ENCODE data around the gene CSNK2B.
A peak's percentile ranks its signal among the peaks of the same experiment; 100 is the strongest.
"Not testable (repeated sequence)": the region's sequence is repeated elsewhere in the genome, so short reads cannot be mapped to it uniquely, and the experiment has no call there.

Gene CSNK2B

GRCh38 chr6:31689249-31690110 lies 23.6 kb downstream of the CSNK2B start:
- DNase-seq, result no peak

GRCh38 chr6:31690231-31691077 lies 24.6 kb downstream of the CSNK2B start:
- no peak for DNase-seq

- DNase-seq, result no peak
These were observed 25.2 kb downstream of the CSNK2B start for GRCh38 chr6:31691078-31691463.

GRCh38 chr6:31691564-31692108 lies 25.8 kb downstream of the CSNK2B start:
- DNase-seq, result no peak

DNA sequence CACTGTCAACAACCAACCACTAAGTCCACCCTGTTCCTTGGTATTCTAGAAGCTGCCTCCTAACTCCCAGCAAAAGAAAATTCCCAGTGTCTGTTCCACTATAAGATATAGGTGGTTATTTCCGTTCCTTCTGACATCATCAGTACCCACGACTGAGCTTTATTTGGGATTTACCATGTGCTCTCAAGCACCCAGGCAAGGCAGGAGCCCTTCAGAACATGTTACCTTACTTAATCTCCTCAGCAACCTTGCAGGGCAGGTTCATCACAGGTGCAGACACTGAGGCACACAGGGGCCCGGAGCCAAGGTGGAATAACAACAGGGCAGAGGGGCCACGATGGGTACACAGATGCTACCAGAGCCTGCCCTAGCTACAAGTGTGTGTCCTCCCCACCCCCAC lies 26.5 kb downstream of the CSNK2B start:
- no peak for DNase-seq

DNA sequence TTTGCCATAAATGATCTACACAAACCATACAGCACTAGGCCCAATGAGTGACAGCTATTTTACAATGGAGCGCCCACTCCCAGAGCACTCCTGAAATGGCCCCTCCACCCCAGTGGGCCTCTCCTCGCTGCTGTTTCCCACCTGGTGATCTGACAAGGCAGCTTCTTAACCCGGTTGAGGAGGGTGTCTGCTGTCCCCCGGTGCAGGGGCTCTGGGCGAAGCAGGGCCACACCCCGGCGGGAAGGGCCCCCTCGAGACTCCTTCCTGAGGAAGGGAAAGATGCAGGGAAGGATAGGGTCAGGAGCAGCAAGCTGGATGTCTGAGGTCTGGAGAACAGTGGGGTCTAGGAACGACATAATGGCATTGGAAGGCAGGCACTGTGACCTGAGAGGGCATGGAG lies 27.0 kb downstream of the CSNK2B start:
- DNase-seq, result no peak

GRCh38 chr6:31693535-31693934 lies 27.7 kb downstream of the CSNK2B start:
- DNase-seq, result no peak

DNA sequence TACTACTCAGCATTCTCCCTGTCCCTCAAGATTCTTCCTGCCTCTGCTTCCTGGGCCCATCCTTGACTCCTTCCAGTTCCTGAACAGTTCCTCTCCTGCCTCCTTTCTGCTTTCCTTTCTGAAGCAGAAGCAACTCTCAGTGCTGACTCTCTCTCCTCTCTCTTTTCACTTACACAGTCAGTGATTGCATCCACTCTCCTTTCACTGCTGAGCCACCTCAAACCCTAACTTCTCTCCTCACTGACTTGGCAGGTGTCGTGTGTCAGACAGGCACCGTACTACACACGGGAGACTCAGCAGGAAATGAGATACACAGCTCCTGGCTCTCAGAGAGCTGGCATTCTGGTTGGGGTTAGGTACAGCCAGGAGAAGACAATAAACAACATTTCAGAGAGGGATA lies 31.7 kb downstream of the CSNK2B start:
- no peak for DNase-seq

- no peak for DNase-seq
These were observed 35.0 kb downstream of the CSNK2B start for GRCh38 chr6:31700740-31701401.

- no peak for DNase-seq
These were observed 36.0 kb downstream of the CSNK2B start for GRCh38 chr6:31701666-31702404.

DNA sequence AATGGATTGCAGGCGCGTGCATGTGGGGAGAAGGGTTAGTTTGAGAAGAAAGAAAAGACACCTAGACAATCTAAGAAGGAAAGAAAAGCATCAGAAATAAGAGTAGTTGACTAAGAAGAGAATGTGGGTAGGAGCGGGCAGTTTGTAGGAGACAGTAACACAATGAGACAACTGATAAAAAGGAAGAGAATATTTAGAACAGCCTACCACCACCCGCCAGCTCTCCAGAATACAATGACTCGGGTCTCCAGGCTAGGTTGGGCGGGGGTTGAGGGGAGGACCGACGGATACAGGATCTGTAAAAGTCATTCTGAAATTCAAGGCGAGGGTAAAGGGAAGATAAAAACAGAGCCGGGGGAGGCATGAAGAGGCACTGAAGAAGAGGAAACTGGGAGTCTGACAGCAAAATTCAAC lies 36.5 kb downstream of the CSNK2B start:
- DNase-seq, result no peak

- peak; percentile 99 for DNase-seq
These were observed 37.2 kb downstream of the CSNK2B start, which contains the start of gene ABHD16A for GRCh38 chr6:31702819-31703716. ABHD16A (minus strand) TSS chr6:31703324; CDS start chr6:31703281, 43 bp downstream.

GRCh38 chr6:31705931-31706330 lies 40.1 kb downstream of the CSNK2B start:
- no peak for DNase-seq

- DNase-seq, result no peak
These were observed 40.7 kb downstream of the CSNK2B start, which contains the start of gene LY6G6F for GRCh38 chr6:31706599-31706998. LY6G6F (plus strand) TSS chr6:31706866; CDS start chr6:31706907, 41 bp downstream.

DNA sequence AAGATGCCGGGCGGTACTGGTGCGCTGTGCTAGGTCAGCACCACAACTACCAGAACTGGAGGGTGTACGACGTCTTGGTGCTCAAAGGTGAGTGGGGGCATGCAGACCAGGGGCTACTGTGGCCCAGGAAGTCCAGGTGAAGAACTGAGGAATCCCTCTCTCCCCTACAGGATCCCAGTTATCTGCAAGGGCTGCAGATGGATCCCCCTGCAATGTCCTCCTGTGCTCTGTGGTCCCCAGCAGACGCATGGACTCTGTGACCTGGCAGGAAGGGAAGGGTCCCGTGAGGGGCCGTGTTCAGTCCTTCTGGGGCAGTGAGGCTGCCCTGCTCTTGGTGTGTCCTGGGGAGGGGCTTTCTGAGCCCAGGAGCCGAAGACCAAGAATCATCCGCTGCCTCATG lies 41.8 kb downstream of the CSNK2B start:
- no peak for DNase-seq

GRCh38 chr6:31708224-31708623 lies 42.3 kb downstream of the CSNK2B start:
- no peak for DNase-seq

DNA sequence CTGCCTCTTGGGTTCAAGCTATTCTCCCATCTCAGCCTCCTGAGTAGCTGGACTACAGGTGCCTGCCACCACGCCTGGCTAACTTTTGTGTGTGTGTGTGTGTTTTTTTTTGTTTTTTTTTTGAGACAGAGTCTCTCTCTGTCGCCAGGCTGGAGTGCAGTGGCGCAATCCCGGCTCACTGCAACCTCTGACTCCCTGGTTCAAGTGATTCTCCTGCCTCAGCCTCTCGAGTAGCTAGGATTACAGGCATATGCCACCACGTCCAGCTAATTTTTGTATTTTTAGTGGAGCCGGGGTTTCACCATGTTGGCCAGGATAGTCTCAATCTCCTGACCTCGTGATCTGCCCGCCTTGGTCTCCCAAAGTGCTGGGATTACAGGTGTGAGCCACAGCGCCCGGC lies 43.3 kb downstream of the CSNK2B start:
- DNase-seq, result not testable (repeated sequence)

DNA sequence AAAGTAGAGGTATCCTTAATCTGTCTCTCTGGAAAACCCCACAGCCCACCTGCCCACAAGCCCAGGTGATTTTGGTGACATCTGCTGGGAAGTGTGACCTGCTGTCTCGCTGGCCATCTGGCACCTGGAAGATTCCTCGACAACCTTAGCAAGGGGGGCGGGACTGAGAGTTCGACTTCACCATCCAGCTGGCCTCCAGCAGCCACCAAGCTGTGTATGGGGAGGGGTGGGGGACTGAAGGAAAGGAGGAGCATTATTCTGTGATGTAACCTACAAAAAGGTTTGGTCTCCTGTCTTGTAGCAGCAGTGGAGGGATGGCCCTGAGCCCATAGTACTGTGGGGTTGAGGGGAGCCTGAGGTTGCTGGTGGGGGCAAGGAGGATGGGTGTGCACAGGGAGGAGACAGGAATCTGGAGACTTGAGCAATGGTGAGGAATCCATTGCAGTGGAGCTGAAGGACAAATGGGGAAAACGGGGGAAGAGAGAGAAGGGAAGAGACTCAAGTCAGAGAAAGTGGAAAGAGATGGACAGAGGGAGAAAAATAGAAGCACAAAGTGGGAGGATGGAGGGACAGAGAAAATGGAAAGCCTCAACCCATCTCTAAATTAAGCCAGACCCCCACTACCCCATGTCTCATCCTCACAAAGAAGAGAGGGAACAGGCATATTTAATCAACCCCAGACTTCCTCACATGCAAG lies 44.8 kb downstream of the CSNK2B start:
- no peak for DNase-seq

DNA sequence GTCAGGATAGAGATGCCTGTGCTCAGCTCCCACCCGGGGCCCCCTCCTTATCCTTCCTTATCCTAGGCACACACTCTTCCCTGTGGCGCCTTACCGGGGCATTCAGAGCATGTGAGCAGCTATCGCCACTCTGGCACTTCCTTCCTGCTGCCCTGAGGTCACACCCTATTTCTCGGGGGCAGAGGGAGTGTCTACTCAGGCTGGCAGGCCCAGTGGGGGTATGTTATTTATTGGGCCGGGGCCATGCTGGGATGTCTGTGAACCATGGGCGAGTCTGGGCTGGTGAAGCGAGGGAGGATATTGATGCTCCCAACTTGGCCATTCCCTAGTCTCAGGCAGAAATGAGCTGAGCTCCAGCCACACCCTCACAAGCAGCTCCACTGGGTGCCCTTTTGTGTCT lies 45.4 kb downstream of the CSNK2B start:
- DNase-seq, result no peak

DNA sequence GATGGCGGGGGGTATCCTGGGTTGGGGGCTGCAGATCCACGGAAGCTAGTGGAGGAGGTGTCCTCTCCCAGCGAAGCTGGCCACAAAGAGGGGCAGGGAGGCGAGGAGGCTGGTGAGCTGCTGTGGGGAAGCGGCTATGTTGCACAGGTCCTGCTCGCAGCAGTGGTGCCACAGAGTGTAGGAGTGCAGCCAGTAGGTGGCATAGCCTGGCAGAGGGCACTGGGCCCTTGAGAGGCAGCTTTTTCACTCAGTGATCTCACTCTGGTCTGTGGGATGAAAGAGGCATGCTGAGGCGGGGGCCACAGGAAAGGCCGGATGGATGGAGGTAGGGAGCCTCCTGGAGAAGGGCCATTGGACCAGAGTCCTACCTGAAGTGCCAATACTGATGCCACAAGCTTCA lies 46.4 kb downstream of the CSNK2B start:
- no peak for DNase-seq

Measured in fibroblast of skin of abdomen (primary cell).